GM08714 (cell line): ENCODE data around the gene EI24.
"Not testable (repeated sequence)": the region's sequence is repeated elsewhere in the genome, so short reads cannot be mapped to it uniquely, and the experiment has no call there.

Experiments used
- H3K4me3 ChIP-seq: fragments of 200-500 bp; sonication (Bioruptor generic); 2 replicates; pipeline ENCODE4 v1.5.1; 2014; ENCODE audit warnings: mild to moderate bottlenecking, low read length, inconsistent platforms
- ZNF274 ChIP-seq: IDR thresholded peaks from 2 replicates; pipeline ENCODE4 v1.6.1; 2012; ENCODE audit warnings: mild to moderate bottlenecking, low read depth, low read length

Gene EI24

DNA sequence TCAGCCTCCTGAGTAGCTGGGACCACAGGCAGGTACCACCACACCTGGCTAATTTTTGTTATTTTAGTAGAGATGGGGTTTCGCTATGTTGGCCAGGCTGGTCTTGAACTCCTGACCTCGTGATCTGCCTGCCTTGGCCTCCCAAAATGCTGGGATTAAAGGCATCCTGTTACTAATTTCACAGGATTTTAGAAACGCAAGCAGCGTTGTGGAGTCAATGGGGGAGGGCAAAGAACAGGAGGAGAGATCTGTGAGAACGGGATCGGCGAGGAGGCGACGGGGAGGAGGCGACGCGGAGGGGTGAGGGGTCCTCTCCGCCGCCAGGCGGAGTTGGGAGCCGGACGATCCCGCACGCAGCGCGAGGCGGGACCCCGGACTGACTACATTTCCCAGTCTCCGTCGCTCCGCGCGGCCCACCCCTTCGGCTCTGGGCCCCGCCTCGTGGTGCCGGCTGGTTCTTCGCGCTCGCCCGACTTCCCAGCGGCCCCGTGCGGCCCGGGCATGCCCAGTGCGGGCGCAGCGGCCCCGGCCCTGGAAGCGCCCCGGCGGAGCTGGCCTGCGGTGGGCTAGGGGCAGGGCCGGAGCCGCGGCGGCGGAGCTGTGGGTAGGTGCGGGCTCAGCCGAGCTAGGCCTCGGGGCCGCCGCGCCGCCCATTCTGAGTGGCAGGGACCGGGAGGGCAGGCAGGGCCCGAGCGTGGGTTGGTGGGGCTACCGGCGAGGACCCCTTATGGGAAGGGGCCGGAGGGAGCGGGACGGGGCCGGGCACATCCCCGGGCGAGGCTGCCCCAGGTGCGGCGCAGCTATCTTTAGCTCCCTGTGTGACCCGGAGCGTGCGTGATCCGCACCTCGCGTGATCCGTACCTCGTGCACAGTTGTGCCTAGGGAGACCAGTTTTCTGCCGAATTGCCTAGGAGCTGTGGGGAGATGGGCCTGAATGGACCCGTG, at the start of gene EI24:
Gene EI24, plus strand, starts transcription at position 508 of the 945 bp plus-strand sequence. CDS start 3,051 bp downstream, outside the sequence.
- no peak for TF ChIP-seq ZNF274
- H3K4me3 ChIP-seq, result peak within 1 kb of the TSS; percentile 98

DNA sequence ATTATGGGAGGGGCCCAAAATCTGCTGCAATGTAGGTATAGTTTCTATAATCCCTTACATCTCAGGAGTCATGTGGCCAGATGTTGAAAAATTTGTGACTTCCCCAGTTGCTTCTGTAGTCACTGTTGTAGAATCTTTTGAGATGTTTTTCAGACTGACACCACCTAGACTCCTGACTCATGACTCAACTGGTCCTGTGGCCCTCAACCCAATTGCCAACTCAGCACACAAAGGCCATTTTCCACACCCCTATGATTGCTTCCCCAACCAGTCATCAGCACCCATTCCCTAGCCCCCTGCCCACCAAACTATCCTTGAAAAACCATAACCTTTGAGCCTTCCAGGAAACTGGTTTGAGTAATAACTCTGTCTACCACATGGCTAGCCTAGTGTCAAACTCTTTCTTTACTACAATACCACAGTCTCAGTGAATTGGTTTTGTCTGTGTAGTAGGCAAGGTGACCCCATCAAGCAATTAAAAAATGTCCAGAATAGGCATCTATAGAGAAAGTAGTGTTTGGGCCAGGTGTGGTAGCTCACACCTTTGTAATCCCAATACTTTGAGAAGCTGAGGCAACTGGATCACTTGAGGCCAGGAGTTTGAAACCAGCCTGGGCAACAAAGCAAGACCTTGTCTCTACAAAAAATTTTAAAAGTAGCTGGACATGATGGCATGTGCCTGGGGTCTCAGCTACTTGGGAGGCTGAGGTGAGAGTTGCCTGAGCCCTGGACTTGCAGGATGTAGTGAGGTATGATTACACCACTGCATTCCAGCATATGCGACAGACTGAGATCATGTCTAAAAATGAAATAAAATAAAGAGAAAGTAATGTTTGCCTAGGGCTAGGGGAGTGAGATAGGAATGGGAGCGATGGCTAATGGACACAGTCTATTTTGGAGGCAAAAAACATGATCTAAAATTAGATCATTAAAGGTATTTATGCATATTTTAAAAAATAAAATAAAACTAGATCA, 49.1 kb upstream of the EI24 start:
- no peak for TF ChIP-seq ZNF274
- H3K4me3 ChIP-seq, result no peak overlapping the region

DNA sequence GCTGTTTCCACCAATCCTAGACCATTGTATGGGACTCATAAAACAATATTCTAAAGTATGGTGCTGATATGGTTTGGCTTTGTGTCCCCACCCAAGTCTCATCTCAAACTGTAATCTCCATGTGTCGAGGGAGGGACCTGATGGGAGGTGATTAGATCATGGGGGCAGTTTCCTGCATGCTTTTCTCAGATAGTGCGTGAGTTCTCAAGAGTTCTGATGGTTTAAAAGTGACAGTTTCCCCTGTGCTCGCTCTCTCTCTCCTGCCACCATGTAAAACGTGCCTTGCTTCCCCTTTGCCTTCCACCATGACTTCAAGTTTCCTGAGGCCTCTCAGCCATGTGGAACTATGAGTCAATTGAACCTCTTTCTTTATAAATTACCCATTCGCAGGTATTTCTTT, 44.0 kb upstream of the EI24 start:
- no peak overlapping the region for H3K4me3 ChIP-seq
- TF ChIP-seq ZNF274, result no peak

DNA sequence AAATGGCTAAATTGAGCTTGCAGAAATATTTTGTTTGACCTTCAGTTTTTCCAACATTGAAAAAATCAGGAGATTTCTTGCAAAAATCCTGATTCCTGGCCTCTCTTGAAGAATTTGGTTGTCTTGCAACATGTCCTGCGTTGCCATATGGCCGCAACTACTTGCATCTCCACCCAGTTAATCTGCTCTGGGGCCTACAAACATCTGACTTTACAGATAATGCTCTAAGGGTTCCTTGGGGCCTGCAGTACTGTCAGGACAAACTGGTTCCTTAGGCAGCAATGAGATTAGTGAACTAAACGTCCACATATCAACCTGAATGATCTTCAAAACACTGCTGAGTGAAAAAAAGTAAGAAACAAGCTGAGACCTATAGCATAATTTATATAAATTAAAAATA, 36.6 kb upstream of the EI24 start:
- H3K4me3 ChIP-seq, result no peak overlapping the region
- TF ChIP-seq ZNF274, result no peak

DNA sequence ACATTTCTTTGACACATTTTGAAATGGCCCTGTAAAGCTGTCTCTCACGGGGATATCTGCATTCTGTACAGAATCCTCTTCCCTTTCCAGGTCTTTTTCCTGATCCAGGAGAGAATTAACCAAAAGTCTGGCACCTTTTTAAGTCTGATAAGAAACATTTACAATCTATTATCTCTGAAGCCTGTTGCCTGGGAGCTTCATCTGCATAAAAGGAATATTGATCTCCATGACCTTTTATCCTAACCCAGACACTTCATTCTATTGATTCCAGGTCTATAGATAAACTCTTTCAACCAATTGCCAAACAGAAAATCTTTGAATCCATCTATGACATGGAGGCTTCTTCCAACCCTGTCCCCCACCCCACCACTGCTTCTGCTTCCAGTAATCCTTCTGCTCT, 33.7 kb upstream of the EI24 start:
- TF ChIP-seq ZNF274, result no peak
- H3K4me3 ChIP-seq, result no peak overlapping the region

DNA sequence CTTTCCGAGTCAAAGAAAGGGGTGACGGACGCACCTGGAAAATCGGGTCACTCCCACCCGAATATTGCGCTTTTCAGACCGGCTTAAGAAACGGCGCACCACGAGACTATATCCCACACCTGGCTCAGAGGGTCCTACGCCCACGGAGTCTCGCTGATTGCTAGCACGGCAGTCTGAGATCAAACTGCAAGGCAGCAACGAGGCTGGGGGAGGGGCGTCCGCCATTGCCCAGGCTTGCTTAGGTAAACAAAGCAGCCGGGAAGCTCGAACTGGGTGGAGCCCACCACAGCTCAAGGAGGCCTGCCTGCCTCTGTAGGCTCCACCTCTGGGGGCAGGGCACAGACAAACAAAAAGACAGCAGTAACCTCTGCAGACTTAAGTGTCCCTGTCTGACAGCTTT, 32.4 kb upstream of the EI24 start:
- H3K4me3 ChIP-seq, result not testable (repeated sequence)

DNA sequence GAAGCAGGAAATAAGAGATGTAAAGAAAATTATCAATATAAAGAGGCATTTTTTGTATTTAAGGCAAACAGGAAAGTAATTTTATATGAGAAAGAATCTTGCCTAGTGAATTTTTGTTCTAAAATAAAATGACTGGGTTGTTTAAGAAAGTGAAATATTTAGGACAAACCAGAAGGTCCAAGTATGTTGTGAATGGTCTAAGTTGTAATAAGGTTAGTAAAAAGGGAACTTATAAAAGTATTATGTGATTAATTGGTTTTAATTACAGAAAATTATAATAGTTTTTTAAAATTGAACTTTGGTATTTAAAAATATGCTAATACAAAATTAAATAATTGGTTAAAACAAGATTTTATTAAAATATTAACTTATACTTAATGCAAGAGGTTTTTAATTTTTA, 26.6 kb upstream of the EI24 start:
- H3K4me3 ChIP-seq, result no peak overlapping the region
- TF ChIP-seq ZNF274, result no peak

DNA sequence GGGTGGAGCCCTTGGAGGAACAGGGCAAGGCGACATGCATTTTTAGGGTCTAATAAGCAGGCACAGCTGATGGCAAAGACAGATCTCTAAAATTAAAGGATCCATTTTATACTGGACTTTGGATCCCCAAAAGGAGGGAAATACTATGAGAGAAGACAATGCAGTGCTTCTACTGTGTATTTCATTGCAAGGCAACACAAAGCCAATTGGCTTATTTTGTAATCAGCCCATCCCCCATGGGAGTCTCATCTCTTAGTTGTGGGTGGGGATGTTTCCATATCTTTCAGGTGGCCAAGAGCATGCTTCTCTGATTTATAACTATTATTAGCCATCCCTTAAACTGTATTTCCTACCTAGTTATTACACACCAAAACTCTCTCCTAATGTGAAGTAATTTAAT, 18.5 kb upstream of the EI24 start:
- H3K4me3 ChIP-seq, result no peak overlapping the region
- no peak for TF ChIP-seq ZNF274

DNA sequence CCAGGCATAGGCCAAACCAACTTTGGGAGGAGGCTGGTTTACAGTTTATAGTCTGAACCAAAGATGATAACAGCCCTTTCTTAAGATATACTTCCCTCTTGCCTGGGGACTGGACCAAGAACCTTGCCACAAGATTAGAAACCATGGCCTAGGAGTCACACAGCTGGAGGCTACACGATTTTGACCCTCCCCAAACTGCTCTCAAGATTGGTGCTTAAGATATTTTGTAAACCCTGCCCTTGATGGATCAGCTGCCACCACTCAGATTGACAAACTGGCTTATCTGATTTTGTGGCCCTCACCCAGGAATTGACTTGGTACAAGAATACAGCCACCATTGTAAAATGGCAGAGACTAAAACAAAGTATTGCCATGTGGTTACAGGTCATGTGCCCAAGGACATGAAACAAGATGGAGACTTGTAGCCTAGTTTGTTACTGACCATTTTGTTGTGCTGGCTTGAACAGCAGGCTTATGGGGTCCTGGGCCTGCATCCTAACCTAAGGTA, 17.4 kb upstream of the EI24 start:
- no peak overlapping the region for H3K4me3 ChIP-seq
- no peak for TF ChIP-seq ZNF274

DNA sequence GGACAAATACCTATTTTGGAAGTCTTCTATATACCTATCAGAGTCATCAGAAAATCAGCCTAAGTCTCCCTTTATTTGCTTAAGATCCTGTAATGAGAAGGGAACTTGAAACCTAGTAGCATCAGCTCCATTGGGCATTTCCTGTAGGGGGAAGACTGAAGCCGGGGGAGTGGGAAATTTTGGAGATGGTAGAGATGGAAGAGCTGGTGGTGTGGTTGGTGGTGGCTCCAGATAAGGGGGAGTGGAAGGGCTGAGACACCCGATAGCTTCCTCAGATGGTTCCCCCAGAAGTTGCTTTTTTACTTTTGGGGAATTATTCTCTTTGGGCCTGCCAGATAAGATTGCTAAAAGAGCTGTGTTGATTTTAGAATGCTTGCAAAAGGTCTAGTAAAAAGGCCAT, 16.4 kb upstream of the EI24 start:
- no peak for TF ChIP-seq ZNF274
- no peak overlapping the region for H3K4me3 ChIP-seq

DNA sequence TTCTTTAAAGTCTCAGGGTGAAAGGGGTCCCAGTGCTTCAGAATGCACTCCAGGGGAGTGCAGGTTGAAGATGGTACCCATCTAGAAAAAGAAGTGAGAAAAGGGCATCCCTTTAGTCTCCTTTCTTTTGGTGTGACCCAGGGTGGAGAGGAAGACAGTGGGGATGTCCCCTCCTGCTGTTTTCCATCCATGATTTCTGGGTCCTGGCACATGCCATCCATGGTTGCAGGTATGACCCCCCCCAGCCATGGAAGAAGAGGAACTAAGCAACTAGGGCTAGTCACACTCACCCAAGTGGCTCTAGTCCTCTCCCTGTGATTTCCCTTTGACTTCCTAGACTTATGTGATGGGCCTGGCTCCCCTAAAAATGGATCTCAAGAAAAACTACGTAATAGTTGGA, 15.9 kb upstream of the EI24 start:
- TF ChIP-seq ZNF274, result no peak
- no peak overlapping the region for H3K4me3 ChIP-seq

DNA sequence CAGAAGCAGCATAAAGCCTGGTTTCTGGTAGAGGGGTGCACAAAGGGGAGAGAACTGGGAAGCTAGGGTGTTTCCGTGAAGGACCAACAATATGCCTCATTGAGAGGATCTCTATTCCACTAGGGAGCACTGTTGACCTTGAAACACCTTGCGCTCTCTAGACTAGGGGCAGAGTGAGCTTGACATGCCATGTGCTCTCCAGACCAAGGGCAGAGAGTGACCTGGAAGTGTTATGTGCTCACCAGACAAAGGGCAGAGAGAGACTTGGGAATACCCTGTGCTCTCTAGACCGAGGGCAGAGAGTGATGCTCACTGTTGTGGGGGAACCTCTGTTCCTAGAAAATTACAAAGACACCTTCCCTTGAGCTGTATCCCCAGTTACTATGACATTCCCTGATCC, 15.2 kb upstream of the EI24 start:
- no peak overlapping the region for H3K4me3 ChIP-seq
- no peak for TF ChIP-seq ZNF274

DNA sequence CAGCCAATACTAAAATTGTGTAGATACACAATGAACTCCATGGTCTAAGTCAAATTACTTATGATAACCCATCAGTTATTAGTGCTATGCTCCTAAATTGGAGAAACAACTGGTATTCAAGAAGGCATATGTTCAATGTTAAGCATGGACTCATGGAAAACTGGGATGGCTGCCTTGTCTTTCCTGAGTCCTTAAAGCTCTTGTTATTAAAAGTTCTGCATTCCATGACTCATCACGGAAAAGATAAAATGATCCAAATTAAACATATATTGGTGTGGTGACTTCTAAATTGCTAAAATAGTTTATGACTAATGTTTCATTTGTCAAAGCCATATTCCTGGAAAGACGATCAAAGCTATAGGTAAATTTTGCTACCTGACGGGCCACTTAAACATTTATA, 9.4 kb upstream of the EI24 start:
- TF ChIP-seq ZNF274, result no peak
- no peak overlapping the region for H3K4me3 ChIP-seq

DNA sequence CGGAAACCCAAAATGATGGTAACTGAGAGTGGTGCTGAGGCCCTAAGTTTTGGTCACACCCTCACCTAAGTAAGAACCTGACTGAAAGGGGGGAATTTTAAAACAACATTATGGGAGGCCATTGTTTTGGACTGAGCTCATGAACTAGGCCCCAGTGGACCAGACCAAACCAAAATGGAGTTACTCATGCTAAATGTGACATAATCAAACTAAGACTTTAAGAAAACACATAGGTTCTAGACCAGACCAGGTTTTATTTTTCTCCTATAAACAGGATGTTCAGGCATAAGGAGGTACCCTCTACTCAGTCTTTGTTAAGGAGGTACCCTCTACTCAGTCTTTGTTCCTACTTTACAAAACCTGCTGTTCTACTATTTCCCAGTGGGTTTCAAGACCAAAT, 7.4 kb upstream of the EI24 start:
- TF ChIP-seq ZNF274, result no peak
- H3K4me3 ChIP-seq, result no peak overlapping the region
